ENCODE measurements around the gene MTREX.

The MTREX gene

DNA sequence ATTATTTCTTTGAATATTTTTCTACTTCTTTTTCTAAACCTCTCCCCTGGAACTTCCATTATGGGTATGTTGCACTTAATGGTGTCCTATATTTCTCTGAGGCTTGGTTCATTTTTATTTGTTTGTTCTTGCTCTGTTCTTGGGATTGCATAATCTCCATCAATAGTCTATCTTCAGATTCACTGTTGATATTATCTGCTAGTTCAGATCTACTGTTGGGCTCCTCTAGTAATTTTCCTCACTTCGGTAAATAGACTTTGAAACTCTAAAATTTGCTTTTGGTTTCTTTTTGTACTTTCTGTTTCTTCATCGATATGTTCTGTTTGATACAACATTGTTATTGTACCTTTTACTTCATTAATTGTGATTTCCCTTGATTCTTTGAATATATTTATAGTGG is 76.3 kb downstream of the MTREX start:
- Histone ChIP-seq H3K9me3 (ENCODE audit: control insufficient read depth in 1 of 2, low read length in 2 of 2) (peaks cover 0 to 10% of the 10 kb centered on the region in 2 donors), H3K27me3 (ENCODE audit: low read depth, low read length) (no peaks in the 10 kb centered on the region), H3K36me3 (ENCODE audit: control insufficient read depth in 1 of 2, insufficient read depth in 2 of 2, low read length in 2 of 2) (peaks cover 25 to 36% of the 10 kb centered on the region in 2 donors), H3K4me3 (ENCODE audit: low read depth in 1 of 2, low read length in 2 of 2) (no peak overlapping the region), H3K4me1 (ENCODE audit: control insufficient read depth in 1 of 2, insufficient read depth in 2 of 2, low read length in 2 of 2) (no peaks in the 10 kb centered on the region), H3K27ac (ENCODE audit: low read length) (no peak overlapping the region)

DNA sequence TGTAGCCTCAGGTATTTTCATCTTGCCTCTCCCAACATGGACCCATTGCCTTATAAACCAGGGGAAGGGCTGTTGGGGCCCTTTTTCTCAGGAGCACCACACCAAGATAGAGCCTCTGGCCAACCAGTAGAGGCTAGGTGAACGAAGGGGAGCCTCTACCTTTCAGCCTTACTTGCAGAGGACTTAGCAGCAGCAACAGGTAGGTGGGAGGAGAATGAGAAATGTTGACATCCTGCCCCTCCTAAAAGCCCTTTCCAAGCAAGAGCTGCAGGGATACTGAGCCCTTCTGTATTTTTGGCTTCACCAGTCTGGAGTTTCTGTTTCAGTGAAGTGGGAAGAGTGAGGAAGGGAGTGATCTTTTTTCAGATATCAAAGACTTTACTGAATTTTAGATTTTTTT is 77.4 kb downstream of the MTREX start:
- H3K4me3 ChIP-seq (ENCODE audit: low read depth in 1 of 2, low read length in 2 of 2): no peak overlapping the region
- H3K4me1 ChIP-seq (ENCODE audit: control insufficient read depth in 1 of 2, insufficient read depth in 2 of 2, low read length in 2 of 2): no peaks in the 10 kb centered on the region
- H3K36me3 ChIP-seq (ENCODE audit: control insufficient read depth in 1 of 2, insufficient read depth in 2 of 2, low read length in 2 of 2): peaks cover 18 to 33% of the 10 kb centered on the region in 2 donors
- peaks cover 0 to 10% of the 10 kb centered on the region in 2 donors for H3K9me3 ChIP-seq (ENCODE audit: control insufficient read depth in 1 of 2, low read length in 2 of 2)
- H3K27me3 ChIP-seq (ENCODE audit: low read depth, low read length): no peaks in the 10 kb centered on the region
- no peak overlapping the region for H3K27ac ChIP-seq (ENCODE audit: low read length)

DNA sequence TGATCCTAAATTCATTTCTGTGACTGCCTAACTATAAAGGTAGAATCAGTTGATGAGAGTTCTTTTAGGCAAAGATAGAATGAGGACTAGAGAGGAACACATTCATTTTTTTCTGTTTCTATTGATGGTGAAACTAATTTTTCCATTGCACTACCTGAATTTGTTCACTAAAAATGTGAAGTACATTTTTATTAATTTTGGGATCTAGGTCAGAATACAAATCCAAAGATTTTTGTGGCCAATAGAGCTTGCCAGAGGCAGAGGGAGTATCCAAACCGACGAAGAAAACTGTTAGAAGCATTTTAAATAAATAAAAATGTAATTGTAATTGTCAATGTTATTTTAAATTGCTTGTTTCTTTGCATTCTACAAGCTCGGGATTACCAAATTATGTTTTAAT is 78.1 kb downstream of the MTREX start:
- H3K9me3 ChIP-seq (ENCODE audit: control insufficient read depth in 1 of 2, low read length in 2 of 2): peaks cover 0 to 10% of the 10 kb centered on the region in 2 donors
- no peaks in the 10 kb centered on the region for H3K27me3 ChIP-seq (ENCODE audit: low read depth, low read length)
- H3K36me3 ChIP-seq (ENCODE audit: control insufficient read depth in 1 of 2, insufficient read depth in 2 of 2, low read length in 2 of 2): peaks cover 13 to 35% of the 10 kb centered on the region in 2 donors
- H3K4me1 ChIP-seq (ENCODE audit: control insufficient read depth in 1 of 2, insufficient read depth in 2 of 2, low read length in 2 of 2): no peaks in the 10 kb centered on the region
- no peak overlapping the region for H3K27ac ChIP-seq (ENCODE audit: low read length)
- no peak overlapping the region for H3K4me3 ChIP-seq (ENCODE audit: low read depth in 1 of 2, low read length in 2 of 2)

DNA sequence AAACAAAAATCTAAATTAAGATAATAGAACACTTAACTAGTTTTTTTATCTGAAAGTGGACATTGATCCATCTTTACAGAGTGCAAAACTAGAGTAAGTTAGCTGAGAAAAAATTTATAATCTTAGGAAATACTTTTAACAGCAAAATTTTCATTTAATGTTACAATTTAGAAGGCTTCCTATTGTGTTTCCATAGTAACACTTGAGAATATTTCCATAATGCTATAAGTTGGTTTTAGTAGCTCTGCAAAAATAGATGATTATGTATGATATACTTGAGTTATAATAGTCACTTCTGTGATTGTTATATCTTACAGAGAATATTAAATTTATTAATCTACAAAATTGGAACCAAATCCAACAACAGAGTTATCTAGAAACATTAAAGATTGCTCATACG is 78.6 kb downstream of the MTREX start:
- H3K36me3 ChIP-seq (ENCODE audit: control insufficient read depth in 1 of 2, insufficient read depth in 2 of 2, low read length in 2 of 2): peaks cover 13 to 35% of the 10 kb centered on the region in 2 donors
- peaks cover 0 to 10% of the 10 kb centered on the region in 2 donors for H3K9me3 ChIP-seq (ENCODE audit: control insufficient read depth in 1 of 2, low read length in 2 of 2)

DNA sequence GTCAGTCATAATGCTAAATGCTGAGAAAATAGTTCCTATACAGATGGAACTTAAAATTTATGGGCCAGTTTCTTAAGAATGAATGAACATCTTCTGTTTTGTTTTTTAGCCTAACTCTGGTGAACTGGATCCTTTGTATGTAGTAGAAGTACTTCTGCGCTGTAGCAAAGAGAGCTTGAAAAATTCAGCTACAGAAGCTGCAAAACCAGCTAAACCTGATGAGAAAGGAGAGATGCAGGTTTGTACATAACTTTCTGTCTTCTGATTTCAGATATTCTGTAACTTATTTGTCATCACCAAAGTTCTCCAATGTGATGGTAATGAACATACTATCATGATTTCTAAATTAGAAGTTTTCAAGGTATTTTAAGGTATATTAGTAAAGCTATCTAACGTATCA is 80.1 kb downstream of the MTREX start:
- Histone ChIP-seq H3K4me1 (ENCODE audit: control insufficient read depth in 1 of 2, insufficient read depth in 2 of 2, low read length in 2 of 2) (no peaks in the 10 kb centered on the region), H3K9me3 (ENCODE audit: control insufficient read depth in 1 of 2, low read length in 2 of 2) (peaks cover 0 to 12% of the 10 kb centered on the region in 2 donors), H3K36me3 (ENCODE audit: control insufficient read depth in 1 of 2, insufficient read depth in 2 of 2, low read length in 2 of 2) (peaks cover 12 to 41% of the 10 kb centered on the region in 2 donors)

More for the DNA sequence above, 78.6 kb downstream of the MTREX start:
- H3K4me3 ChIP-seq (ENCODE audit: low read depth in 1 of 2, low read length in 2 of 2): no peak overlapping the region
- no peaks in the 10 kb centered on the region for H3K27me3 ChIP-seq (ENCODE audit: low read depth, low read length)
- H3K4me1 ChIP-seq (ENCODE audit: control insufficient read depth in 1 of 2, insufficient read depth in 2 of 2, low read length in 2 of 2): no peaks in the 10 kb centered on the region
- H3K27ac ChIP-seq (ENCODE audit: low read length): no peak overlapping the region

DNA sequence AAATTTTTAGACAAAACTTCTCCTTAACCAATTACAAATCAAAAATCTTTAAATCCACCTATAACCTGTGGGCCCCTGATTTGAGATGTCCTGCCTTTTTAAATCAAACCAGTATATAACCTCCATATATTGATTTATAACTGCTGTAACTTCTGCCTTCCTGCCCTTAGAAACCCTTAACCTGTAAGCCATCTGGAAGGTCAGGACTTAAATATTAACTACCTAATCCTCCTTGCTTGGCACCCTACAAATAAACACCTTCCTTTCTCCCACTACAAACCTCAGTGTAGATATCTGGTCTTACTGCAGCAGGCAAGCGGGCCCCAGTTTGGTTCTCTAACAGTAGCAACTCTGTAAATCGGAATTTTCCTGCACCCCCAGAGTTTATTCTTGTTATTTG is 83.9 kb downstream of the MTREX start:
- no peaks in the 10 kb centered on the region for H3K4me1 ChIP-seq (ENCODE audit: control insufficient read depth in 1 of 2, insufficient read depth in 2 of 2, low read length in 2 of 2)
- peaks cover 0 to 4% of the 10 kb centered on the region in 2 donors for H3K9me3 ChIP-seq (ENCODE audit: control insufficient read depth in 1 of 2, low read length in 2 of 2)
- H3K27ac ChIP-seq (ENCODE audit: low read length): peak overlapping the region; percentile 32
- no peaks in the 10 kb centered on the region for H3K27me3 ChIP-seq (ENCODE audit: low read depth, low read length)
- peaks cover 15 to 32% of the 10 kb centered on the region in 2 donors for H3K36me3 ChIP-seq (ENCODE audit: control insufficient read depth in 1 of 2, insufficient read depth in 2 of 2, low read length in 2 of 2)
- no peak overlapping the region for H3K4me3 ChIP-seq (ENCODE audit: low read depth in 1 of 2, low read length in 2 of 2)

More for the DNA sequence above, 80.1 kb downstream of the MTREX start:
- Histone ChIP-seq H3K4me3 (ENCODE audit: low read depth in 1 of 2, low read length in 2 of 2) (no peak overlapping the region), H3K27ac (ENCODE audit: low read length) (no peak overlapping the region), H3K27me3 (ENCODE audit: low read depth, low read length) (no peaks in the 10 kb centered on the region)

DNA sequence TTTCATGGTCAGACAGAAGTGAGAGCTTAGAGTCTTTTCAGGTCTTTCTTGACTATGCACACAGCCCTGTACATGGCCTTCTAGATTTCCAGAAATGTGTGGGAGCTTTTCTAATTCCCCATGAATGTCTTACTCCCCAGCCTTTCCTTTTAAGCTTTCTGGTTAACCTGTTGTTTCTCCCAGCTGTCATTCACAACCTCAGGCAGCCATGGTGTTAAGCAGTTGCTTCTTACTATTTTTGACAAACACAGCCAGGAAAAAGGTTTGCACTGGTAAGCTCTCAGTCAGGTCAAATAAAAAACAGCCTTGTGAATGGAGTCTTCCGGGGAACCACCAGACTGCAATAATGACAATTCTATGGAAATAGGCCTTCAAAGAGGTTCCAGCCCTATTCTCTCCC is 84.9 kb downstream of the MTREX start:
- Histone ChIP-seq H3K4me3 (ENCODE audit: low read depth in 1 of 2, low read length in 2 of 2) (no peak overlapping the region), H3K36me3 (ENCODE audit: control insufficient read depth in 1 of 2, insufficient read depth in 2 of 2, low read length in 2 of 2) (peaks cover 15 to 35% of the 10 kb centered on the region in 2 donors), H3K9me3 (ENCODE audit: control insufficient read depth in 1 of 2, low read length in 2 of 2) (peaks cover 0 to 4% of the 10 kb centered on the region in 2 donors), H3K27ac (ENCODE audit: low read length) (no peak overlapping the region), H3K4me1 (ENCODE audit: control insufficient read depth in 1 of 2, insufficient read depth in 2 of 2, low read length in 2 of 2) (no peaks in the 10 kb centered on the region), H3K27me3 (ENCODE audit: low read depth, low read length) (no peaks in the 10 kb centered on the region)

DNA sequence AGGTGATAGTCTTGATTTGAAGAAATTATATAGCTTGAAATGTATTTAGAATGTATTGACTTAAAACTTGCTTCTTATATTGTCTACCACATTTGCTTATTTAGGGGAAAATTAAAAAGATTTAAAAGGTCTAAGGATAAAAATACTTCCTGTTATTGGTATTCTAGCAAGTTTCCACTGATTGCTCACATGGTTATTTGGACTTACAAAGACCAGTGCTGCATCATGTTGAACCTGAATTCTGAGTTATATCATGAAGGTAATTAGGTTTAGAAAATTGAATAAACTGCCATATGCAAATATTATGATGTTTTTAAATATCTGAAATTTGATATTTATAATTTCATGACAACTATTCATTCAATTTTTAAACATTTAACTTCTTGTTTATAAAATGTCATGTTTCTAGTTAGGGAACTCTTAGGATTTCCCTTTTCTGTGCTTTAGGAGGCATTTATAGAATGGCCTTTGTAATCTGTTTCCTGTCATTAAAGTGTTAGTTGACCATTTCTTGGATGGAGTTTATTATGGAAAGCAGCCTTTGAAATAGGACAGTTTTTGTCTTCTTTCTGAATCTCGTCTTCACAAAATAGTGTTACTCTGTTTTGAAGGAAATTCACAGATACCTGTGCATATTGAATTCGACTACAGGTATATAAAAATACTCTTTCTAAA is 85.8 kb downstream of the MTREX start:
- Histone ChIP-seq H3K27me3 (ENCODE audit: low read depth, low read length) (no peaks in the 10 kb centered on the region), H3K36me3 (ENCODE audit: control insufficient read depth in 1 of 2, insufficient read depth in 2 of 2, low read length in 2 of 2) (peaks cover 6 to 30% of the 10 kb centered on the region in 2 donors), H3K9me3 (ENCODE audit: control insufficient read depth in 1 of 2, low read length in 2 of 2) (peaks cover 0 to 4% of the 10 kb centered on the region in 2 donors), H3K4me1 (ENCODE audit: control insufficient read depth in 1 of 2, insufficient read depth in 2 of 2, low read length in 2 of 2) (no peaks in the 10 kb centered on the region), H3K4me3 (ENCODE audit: low read depth in 1 of 2, low read length in 2 of 2) (no peak overlapping the region), H3K27ac (ENCODE audit: low read length) (no peak overlapping the region)

DNA sequence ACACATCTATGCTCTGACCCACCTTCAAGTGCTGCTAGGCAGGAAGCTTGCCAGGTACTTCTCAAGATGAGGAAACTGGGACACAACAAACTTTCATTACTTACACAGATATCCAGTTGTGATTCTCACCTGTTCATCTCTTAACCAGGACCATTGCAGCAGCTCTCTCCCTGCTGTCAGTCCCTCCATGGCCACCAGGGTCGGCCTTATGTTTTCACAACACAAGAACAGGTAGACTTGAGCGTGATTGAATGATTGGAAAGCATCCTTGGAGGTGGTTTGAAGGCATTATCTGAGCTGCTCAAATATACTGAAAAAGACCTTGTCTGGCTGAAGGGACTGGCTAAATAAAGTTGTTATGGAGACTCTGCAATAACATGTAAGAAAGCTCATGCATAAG is 94.4 kb downstream of the MTREX start:
- H3K36me3 ChIP-seq (ENCODE audit: control insufficient read depth in 1 of 2, insufficient read depth in 2 of 2, low read length in 2 of 2): peaks cover 19 to 26% of the 10 kb centered on the region in 2 donors
- H3K4me1 ChIP-seq (ENCODE audit: control insufficient read depth in 1 of 2, insufficient read depth in 2 of 2, low read length in 2 of 2): no peaks in the 10 kb centered on the region
- no peaks in the 10 kb centered on the region for H3K9me3 ChIP-seq (ENCODE audit: control insufficient read depth in 1 of 2, low read length in 2 of 2)

DNA sequence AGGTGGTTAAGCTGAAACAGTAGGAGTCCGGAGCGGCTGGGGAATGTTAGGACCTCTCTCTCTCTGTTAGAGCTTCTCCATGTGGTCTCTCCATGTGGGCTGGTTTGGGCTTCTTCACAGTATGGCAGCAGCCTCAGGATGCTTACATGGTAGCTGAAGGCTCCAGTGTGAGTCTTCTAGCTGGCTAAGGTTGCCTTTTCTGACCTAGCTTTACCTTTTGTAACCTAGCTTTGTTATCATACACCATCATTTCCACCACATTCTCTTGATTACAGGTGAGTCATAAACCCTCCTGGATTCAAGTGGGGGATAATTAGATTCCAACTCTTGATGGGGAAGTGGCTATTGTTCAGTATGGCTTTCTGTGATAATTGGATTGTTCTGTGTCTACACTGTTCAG is 98.5 kb downstream of the MTREX start:
- Histone ChIP-seq H3K9me3 (ENCODE audit: control insufficient read depth in 1 of 2, low read length in 2 of 2) (no peaks in the 10 kb centered on the region), H3K4me1 (ENCODE audit: control insufficient read depth in 1 of 2, insufficient read depth in 2 of 2, low read length in 2 of 2) (peaks cover 0 to 10% of the 10 kb centered on the region in 2 donors), H3K36me3 (ENCODE audit: control insufficient read depth in 1 of 2, insufficient read depth in 2 of 2, low read length in 2 of 2) (peaks cover 6 to 21% of the 10 kb centered on the region in 2 donors), H3K4me3 (ENCODE audit: low read depth in 1 of 2, low read length in 2 of 2) (no peak overlapping the region), H3K27me3 (ENCODE audit: low read depth, low read length) (no peaks in the 10 kb centered on the region), H3K27ac (ENCODE audit: low read length) (no peak overlapping the region)

More for the DNA sequence above, 94.4 kb downstream of the MTREX start:
- Histone ChIP-seq H3K27me3 (ENCODE audit: low read depth, low read length) (no peaks in the 10 kb centered on the region), H3K27ac (ENCODE audit: low read length) (no peak overlapping the region), H3K4me3 (ENCODE audit: low read depth in 1 of 2, low read length in 2 of 2) (no peak overlapping the region)

DNA sequence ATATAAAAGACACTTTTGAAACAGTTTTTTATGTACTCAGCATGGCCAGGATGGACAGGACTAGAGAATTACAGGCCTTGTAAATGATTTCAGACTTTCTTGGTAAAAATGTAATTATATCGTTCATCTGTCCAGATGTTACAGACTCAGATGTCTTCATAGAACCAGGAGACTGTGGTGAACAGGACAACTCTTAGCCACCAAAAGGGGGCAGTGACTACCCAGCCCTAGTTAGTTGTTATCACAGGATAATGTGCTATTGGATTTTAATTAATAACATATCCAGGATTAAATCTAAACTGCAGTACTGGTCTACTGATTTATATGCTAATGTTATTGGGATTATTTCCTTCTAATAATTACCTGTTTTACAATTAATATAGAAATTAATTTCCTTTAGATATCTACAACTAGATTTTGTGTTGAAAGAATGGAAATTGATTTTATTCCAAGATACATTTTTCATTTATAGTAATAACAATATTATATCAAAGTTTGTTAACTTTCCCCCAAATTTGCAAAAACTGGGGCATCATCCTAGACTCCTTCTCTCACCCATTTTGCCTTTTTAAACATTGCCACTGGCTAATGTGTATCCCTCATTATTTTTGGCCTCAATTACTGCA is 99.4 kb downstream of the MTREX start:
- Histone ChIP-seq H3K4me1 (ENCODE audit: control insufficient read depth in 1 of 2, insufficient read depth in 2 of 2, low read length in 2 of 2) (peaks cover 0 to 10% of the 10 kb centered on the region in 2 donors), H3K4me3 (ENCODE audit: low read depth in 1 of 2, low read length in 2 of 2) (no peak overlapping the region), H3K36me3 (ENCODE audit: control insufficient read depth in 1 of 2, insufficient read depth in 2 of 2, low read length in 2 of 2) (peaks cover 3 to 21% of the 10 kb centered on the region in 2 donors), H3K9me3 (ENCODE audit: control insufficient read depth in 1 of 2, low read length in 2 of 2) (no peaks in the 10 kb centered on the region), H3K27ac (ENCODE audit: low read length) (no peak overlapping the region), H3K27me3 (ENCODE audit: low read depth, low read length) (no peaks in the 10 kb centered on the region)

All from muscle layer of duodenum (tissue), 2 donors.